NB4 (cell line): ENCODE results near the gene FAM89A.

Source experiments
- POLR2A ChIP-seq: IDR thresholded peaks from 2 replicates; pipeline ENCODE4 v1.6.1; 2011; ENCODE audit warnings: mild to moderate bottlenecking; ENCODE audit not compliant: insufficient read length; ENCODE audit errors: extremely low read depth
- TF ChIP-seq, protein P1 (sequence below): IDR thresholded peaks from 2 replicates; pipeline ENCODE4 v1.6.1; 2011; ENCODE audit warnings: low read depth, low read length
- TF ChIP-seq, protein P2 (sequence below): IDR thresholded peaks from one replicate; pipeline ENCODE4 v1.5.1; 2012; ENCODE audit warnings: low read depth, low read length

DNA sequence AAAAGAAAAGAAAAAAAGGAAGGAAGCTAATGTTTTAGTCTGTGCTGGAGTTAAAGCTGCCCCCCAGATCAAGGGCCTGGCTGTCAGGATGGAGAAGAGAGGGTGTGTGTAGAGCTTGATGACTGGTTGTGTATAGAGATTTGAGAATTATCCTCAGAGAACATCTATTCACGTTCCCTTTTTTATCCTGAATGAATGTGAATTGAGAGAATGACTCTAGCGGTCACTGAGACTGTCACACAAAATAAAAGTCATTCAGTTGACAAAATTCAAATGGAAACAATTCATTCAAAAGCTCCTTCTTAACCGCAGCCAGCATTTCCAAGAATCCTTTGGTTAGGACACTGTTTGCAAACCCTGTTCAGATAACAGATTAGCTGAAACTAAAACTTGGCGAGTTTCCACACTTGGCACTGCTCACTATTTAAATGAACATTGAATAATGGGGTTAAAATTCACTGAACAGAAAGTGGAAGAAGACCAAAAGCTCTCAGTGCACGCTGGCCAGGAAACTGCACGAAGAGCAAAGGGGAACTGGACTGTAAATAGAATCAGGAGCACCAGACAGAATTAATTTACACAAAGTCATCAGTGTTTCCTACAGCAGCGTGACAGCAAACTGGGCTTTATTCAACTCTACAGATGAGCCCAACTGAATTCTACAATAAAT, 13.6 kb upstream of the FAM89A start:
- TF ChIP-seq, protein P1, sequence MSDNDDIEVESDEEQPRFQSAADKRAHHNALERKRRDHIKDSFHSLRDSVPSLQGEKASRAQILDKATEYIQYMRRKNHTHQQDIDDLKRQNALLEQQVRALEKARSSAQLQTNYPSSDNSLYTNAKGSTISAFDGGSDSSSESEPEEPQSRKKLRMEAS, result no peak
- TF ChIP-seq, protein P2, sequence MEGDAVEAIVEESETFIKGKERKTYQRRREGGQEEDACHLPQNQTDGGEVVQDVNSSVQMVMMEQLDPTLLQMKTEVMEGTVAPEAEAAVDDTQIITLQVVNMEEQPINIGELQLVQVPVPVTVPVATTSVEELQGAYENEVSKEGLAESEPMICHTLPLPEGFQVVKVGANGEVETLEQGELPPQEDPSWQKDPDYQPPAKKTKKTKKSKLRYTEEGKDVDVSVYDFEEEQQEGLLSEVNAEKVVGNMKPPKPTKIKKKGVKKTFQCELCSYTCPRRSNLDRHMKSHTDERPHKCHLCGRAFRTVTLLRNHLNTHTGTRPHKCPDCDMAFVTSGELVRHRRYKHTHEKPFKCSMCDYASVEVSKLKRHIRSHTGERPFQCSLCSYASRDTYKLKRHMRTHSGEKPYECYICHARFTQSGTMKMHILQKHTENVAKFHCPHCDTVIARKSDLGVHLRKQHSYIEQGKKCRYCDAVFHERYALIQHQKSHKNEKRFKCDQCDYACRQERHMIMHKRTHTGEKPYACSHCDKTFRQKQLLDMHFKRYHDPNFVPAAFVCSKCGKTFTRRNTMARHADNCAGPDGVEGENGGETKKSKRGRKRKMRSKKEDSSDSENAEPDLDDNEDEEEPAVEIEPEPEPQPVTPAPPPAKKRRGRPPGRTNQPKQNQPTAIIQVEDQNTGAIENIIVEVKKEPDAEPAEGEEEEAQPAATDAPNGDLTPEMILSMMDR, result no peak
- TF ChIP-seq POLR2A, result no peak
